ENCODE measurements around the gene MED13L. TPM values are rescaled to one million over a fixed set of nuclear protein-coding genes. Genes with fewer than 3 reads are reported as not detected.

Gene MED13L
- total and polyA plus RNA-seq, 2 donors (not counting 1 experiment from before 2014, with no cell fraction given): 20.3 to 207 TPM

- Histone ChIP-seq H3K4me1 (ENCODE audit: control insufficient read depth in 2 of 2, insufficient read depth in 2 of 2, low read length in 2 of 2) (peaks cover 8 to 21% of the 10 kb centered on the region in 2 donors), H3K9me3 (ENCODE audit: control extremely low read depth in 1 of 3, control insufficient read depth in 2 of 3, insufficient read depth in 1 of 3, low read length in 2 of 3) (no peaks in the 10 kb centered on the region), H4K20me1 (ENCODE audit: control insufficient read depth, insufficient read depth, low read length, poor library complexity, severe bottlenecking) (peaks cover 58% of the 10 kb centered on the region), H3K79me2 (ENCODE audit: control insufficient read depth, insufficient read depth, low read length) (peaks cover 99% of the 10 kb centered on the region), H3K9ac (ENCODE audit: low read length) (no peak overlapping the region), H3K27ac (ENCODE audit: low read length in 2 of 2) (no peak overlapping the region), H3K36me3 (replicated peaks in 1 of 2; ENCODE audit: control extremely low read depth in 1 of 2, control insufficient read depth in 1 of 2, extremely low read depth in 1 of 2, insufficient read depth in 2 of 2, low read length in 1 of 2) (peaks cover 1 to 3% of the 10 kb centered on the region in 2 experiments), H3K4me3 (ENCODE audit: control extremely low read depth in 1 of 5, extremely low read depth in 1 of 5, insufficient read depth in 1 of 5, low read depth in 2 of 5, low read length in 4 of 5) (no peak overlapping the region), H3K27me3 (replicated peaks in 1 of 4; ENCODE audit: control extremely low read depth in 1 of 4, control insufficient read depth in 3 of 4, insufficient read depth in 4 of 4, low read length in 3 of 4) (no peaks in the 10 kb centered on the region), H2AFZ (ENCODE audit: insufficient read depth, low read depth, low read length, poor library complexity, severe bottlenecking) (no peak overlapping the region), H3K4me2 (replicated peaks; ENCODE audit: low read depth, low read length, poor library complexity, severe bottlenecking) (no peak overlapping the region)
- no peak overlapping the region for H3K27ac Mint-ChIP-seq
- intact Hi-C loops (cut with micrococcal nuclease): no loop called here
- CTCF ChIA-PET: no interaction called here
- POLR2A ChIA-PET: no interaction called here
- H3K9me3 Mint-ChIP-seq (ENCODE audit: insufficient read depth): no peaks in the 10 kb centered on the region
- WGBS (ENCODE audit: insufficient coverage): no CpG with 5 or more reads among the region's 5 CpGs
- no peaks in the 10 kb centered on the region for H3K27me3 Mint-ChIP-seq
- TF ChIP-seq CTCF (IDR thresholded peaks at IDR 0.05): no peak
- no peak for TF ChIP-seq EZH2 (IDR thresholded peaks at IDR 0.05; ENCODE audit: borderline replicate concordance, insufficient read depth, low read depth, low read length, poor library complexity, severe bottlenecking)
- H3K4me1 Mint-ChIP-seq: peaks cover 65% of the 10 kb centered on the region
- no peak for DNase-seq
- no peak overlapping the region for H3K4me3 Mint-ChIP-seq
- no peak for ATAC-seq (ENCODE audit: low read depth)
Measured at GRCh38 chr12:116210131-116210530, 67.4 kb downstream of the MED13L start.

GRCh38 chr12:116209503-116209902 lies 68.0 kb downstream of the MED13L start:
- H3K4me1 ChIP-seq (ENCODE audit: control insufficient read depth in 2 of 2, insufficient read depth in 2 of 2, low read length in 2 of 2): peaks cover 8 to 15% of the 10 kb centered on the region in 2 donors
- POLR2A ChIA-PET: no interaction called here
- H3K27ac Mint-ChIP-seq: no peak overlapping the region
- H3K4me2 ChIP-seq (replicated peaks; ENCODE audit: low read depth, low read length, poor library complexity, severe bottlenecking): no peak overlapping the region
- peaks cover 99% of the 10 kb centered on the region for H3K79me2 ChIP-seq (ENCODE audit: control insufficient read depth, insufficient read depth, low read length)
- H3K27ac ChIP-seq (ENCODE audit: low read length in 2 of 2): no peak overlapping the region
- intact Hi-C loops (cut with micrococcal nuclease): no loop called here
- H3K9me3 ChIP-seq (ENCODE audit: control extremely low read depth in 1 of 3, control insufficient read depth in 2 of 3, insufficient read depth in 1 of 3, low read length in 2 of 3): no peaks in the 10 kb centered on the region
- no peak overlapping the region for H3K9ac ChIP-seq (ENCODE audit: low read length)
- peaks cover 56% of the 10 kb centered on the region for H4K20me1 ChIP-seq (ENCODE audit: control insufficient read depth, insufficient read depth, low read length, poor library complexity, severe bottlenecking)
- peaks cover 61% of the 10 kb centered on the region for H3K4me1 Mint-ChIP-seq
- no peak overlapping the region for H2AFZ ChIP-seq (ENCODE audit: insufficient read depth, low read depth, low read length, poor library complexity, severe bottlenecking)
- CTCF ChIA-PET: no interaction called here
- DNase-seq (no peak), ATAC-seq (ENCODE audit: low read depth) (no peak)
- TF ChIP-seq EZH2 (IDR thresholded peaks at IDR 0.05; ENCODE audit: borderline replicate concordance, insufficient read depth, low read depth, low read length, poor library complexity, severe bottlenecking) (no peak), CTCF (IDR thresholded peaks at IDR 0.05) (no peak)
- H3K4me3 Mint-ChIP-seq: no peak overlapping the region
- no peak overlapping the region for H3K4me3 ChIP-seq (ENCODE audit: control extremely low read depth in 1 of 5, extremely low read depth in 1 of 5, insufficient read depth in 1 of 5, low read depth in 2 of 5, low read length in 4 of 5)
- H3K9me3 Mint-ChIP-seq (ENCODE audit: insufficient read depth): no peaks in the 10 kb centered on the region
- no peaks in the 10 kb centered on the region for H3K27me3 ChIP-seq (replicated peaks in 1 of 4; ENCODE audit: control extremely low read depth in 1 of 4, control insufficient read depth in 3 of 4, insufficient read depth in 4 of 4, low read length in 3 of 4)
- no peaks in the 10 kb centered on the region for H3K27me3 Mint-ChIP-seq
- 100% methylated on average over 2 of the region's 2 CpGs for WGBS (ENCODE audit: insufficient coverage)
- peaks cover 1 to 4% of the 10 kb centered on the region in 2 experiments for H3K36me3 ChIP-seq (replicated peaks in 1 of 2; ENCODE audit: control extremely low read depth in 1 of 2, control insufficient read depth in 1 of 2, extremely low read depth in 1 of 2, insufficient read depth in 2 of 2, low read length in 1 of 2)

Data from B cell (primary cell).